RWPE2 (cell line): Measurements from ENCODE around the gene WWTR1.

Experiments
- ATAC-seq: fragments of 200-7000 bp; cut with Tn5 transposase; 3 replicates; pipeline ENCODE4 v1.9.1; 2021; ENCODE audit warnings: low read depth
- DNase-seq: peaks from one replicate; pipeline ENCODE4 v3.0.0-alpha.2; 2020; ENCODE audit warnings: low spot score
- H3K27ac ChIP-seq: fragments of 450-650 bp; 2 replicates; pipeline ENCODE4 v1.5.1; 2017; ENCODE audit warnings: mild to moderate bottlenecking; ENCODE audit not compliant: poor library complexity, severe bottlenecking
- H3K27me3 ChIP-seq: fragments of 250-450 bp; sonication (Bioruptor Pico); 2 replicates; pipeline ENCODE4 v1.5.1; 2021; ENCODE audit warnings: mild to moderate bottlenecking, moderate library complexity; ENCODE audit not compliant: insufficient read depth, poor library complexity, severe bottlenecking
- H3K36me3 ChIP-seq: fragments of 250-450 bp; sonication (Bioruptor Pico); 2 replicates; pipeline ENCODE4 v1.5.1; 2020; ENCODE audit warnings: low read depth, mild to moderate bottlenecking, moderate library complexity
- H3K4me1 ChIP-seq: fragments of 250-450 bp; sonication (Bioruptor Pico); 2 replicates; pipeline ENCODE4 v1.5.1; 2021; ENCODE audit warnings: mild to moderate bottlenecking, moderate library complexity; ENCODE audit not compliant: insufficient read depth, poor library complexity, severe bottlenecking
- H3K4me3 ChIP-seq: fragments of 250-450 bp; sonication (Bioruptor Pico); 2 replicates; pipeline ENCODE4 v1.5.1; 2021; ENCODE audit warnings: mild to moderate bottlenecking, moderate library complexity; ENCODE audit not compliant: severe bottlenecking
- H3K9me3 ChIP-seq: fragments of 250-450 bp; sonication (Bioruptor Pico); 2 replicates; pipeline ENCODE4 v1.5.1; 2021; ENCODE audit warnings: mild to moderate bottlenecking, moderate library complexity; ENCODE audit not compliant: severe bottlenecking
- TF ChIP-seq, protein P1 (sequence below): fragments of 450-650 bp; IDR thresholded peaks from one replicate; pipeline ENCODE4 v1.5.1; 2017; ENCODE audit warnings: mild to moderate bottlenecking, moderate library complexity; ENCODE audit not compliant: poor library complexity, severe bottlenecking

WWTR1 gene

GRCh38 chr3:149548669-149549065 lies 109.2 kb downstream of the WWTR1 start:
- Histone ChIP-seq H3K36me3 (peaks cover 10% of the 10 kb centered on the region), H3K27ac (peak overlapping the region; percentile 27), H3K4me1 (peaks cover 12% of the 10 kb centered on the region), H3K27me3 (no peaks in the 10 kb centered on the region), H3K4me3 (no peak overlapping the region), H3K9me3 (no peaks in the 10 kb centered on the region)
- no peak for DNase-seq
- TF ChIP-seq, protein P1, sequence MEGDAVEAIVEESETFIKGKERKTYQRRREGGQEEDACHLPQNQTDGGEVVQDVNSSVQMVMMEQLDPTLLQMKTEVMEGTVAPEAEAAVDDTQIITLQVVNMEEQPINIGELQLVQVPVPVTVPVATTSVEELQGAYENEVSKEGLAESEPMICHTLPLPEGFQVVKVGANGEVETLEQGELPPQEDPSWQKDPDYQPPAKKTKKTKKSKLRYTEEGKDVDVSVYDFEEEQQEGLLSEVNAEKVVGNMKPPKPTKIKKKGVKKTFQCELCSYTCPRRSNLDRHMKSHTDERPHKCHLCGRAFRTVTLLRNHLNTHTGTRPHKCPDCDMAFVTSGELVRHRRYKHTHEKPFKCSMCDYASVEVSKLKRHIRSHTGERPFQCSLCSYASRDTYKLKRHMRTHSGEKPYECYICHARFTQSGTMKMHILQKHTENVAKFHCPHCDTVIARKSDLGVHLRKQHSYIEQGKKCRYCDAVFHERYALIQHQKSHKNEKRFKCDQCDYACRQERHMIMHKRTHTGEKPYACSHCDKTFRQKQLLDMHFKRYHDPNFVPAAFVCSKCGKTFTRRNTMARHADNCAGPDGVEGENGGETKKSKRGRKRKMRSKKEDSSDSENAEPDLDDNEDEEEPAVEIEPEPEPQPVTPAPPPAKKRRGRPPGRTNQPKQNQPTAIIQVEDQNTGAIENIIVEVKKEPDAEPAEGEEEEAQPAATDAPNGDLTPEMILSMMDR: no peak
- no peak for ATAC-seq

GRCh38 chr3:149547954-149548668 lies 109.7 kb downstream of the WWTR1 start:
- H3K4me3 ChIP-seq: no peak overlapping the region
- peak; percentile 92 for ATAC-seq
- peaks cover 12% of the 10 kb centered on the region for H3K4me1 ChIP-seq
- no peak for DNase-seq
- H3K27ac ChIP-seq: peak overlapping the region; percentile 27
- TF ChIP-seq, protein P1: no peak
- no peaks in the 10 kb centered on the region for H3K27me3 ChIP-seq
- no peaks in the 10 kb centered on the region for H3K9me3 ChIP-seq
- peaks cover 11% of the 10 kb centered on the region for H3K36me3 ChIP-seq

GRCh38 chr3:149547413-149547812 lies 110.4 kb downstream of the WWTR1 start:
- TF ChIP-seq, protein P1: no peak
- no peak for DNase-seq
- Histone ChIP-seq H3K36me3 (peaks cover 12% of the 10 kb centered on the region), H3K9me3 (no peaks in the 10 kb centered on the region), H3K27ac (no peak overlapping the region), H3K4me3 (no peak overlapping the region), H3K27me3 (no peaks in the 10 kb centered on the region), H3K4me1 (peaks cover 12% of the 10 kb centered on the region)
- no peak for ATAC-seq

DNA sequence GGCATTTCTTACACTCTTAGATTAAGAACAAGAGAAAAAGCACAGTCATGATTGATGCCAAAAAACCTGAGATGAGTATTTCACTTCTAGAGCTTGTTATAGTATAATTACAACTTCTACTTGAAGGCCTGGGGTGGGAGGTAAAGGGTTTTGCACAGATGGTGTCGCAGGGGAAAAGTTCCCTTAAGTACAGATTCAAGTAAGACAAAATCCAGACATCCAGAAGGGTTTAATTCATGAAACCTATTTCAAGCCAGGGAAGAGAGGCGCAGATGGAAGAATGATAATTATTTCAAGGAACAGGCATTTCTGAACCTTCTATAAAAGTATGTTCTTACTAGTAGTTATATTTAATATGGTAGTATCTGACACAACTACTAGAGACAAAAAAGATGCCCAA lies 112.8 kb downstream of the WWTR1 start:
- Histone ChIP-seq H3K36me3 (peaks cover 31% of the 10 kb centered on the region), H3K27ac (no peak overlapping the region), H3K4me3 (no peak overlapping the region), H3K27me3 (no peaks in the 10 kb centered on the region), H3K9me3 (no peaks in the 10 kb centered on the region), H3K4me1 (peaks cover 18% of the 10 kb centered on the region)
- DNase-seq (no peak), ATAC-seq (no peak)
- TF ChIP-seq, protein P1: no peak
